Mesothelial cell of epicardium (in vitro differentiated cells): ENCODE measurements around the gene PITHD1. TPM values are rescaled to one million over a fixed set of nuclear protein-coding genes. Genes with fewer than 3 reads are reported as not detected.
"Not testable (repeated sequence)": the region's sequence is repeated elsewhere in the genome, so short reads cannot be mapped to it uniquely, and the experiment has no call there.

Experiments used
- DNase-seq, 2 experiments: peaks; one replicate each; pipeline ENCODE4 v3.0.0; 2021; ENCODE audit warnings: low spot score in 2 of 2; ENCODE audit not compliant: unreplicated experiment in 2 of 2
- H3K27ac Mint-ChIP-seq: 2 replicates; pipeline ENCODE4 v1.8.0; 2021; ENCODE audit warnings: mixed read lengths
- H3K27me3 Mint-ChIP-seq: 2 replicates; pipeline ENCODE4 v1.8.0; 2021; ENCODE audit warnings: low read depth, mixed read lengths
- H3K36me3 Mint-ChIP-seq: 2 replicates; pipeline ENCODE4 v1.8.0; 2021; ENCODE audit warnings: mixed read lengths
- H3K4me1 Mint-ChIP-seq: 2 replicates; pipeline ENCODE4 v1.8.0; 2021; ENCODE audit warnings: mixed read lengths
- H3K4me3 Mint-ChIP-seq: 2 replicates; pipeline ENCODE4 v1.8.0; 2021; ENCODE audit warnings: mild to moderate bottlenecking, moderate library complexity, mixed read lengths
- H3K9me3 Mint-ChIP-seq: 2 replicates; pipeline ENCODE4 v1.8.0; 2021; ENCODE audit warnings: mixed read lengths
- total RNA-seq: library from RNA; stranded (reverse); gene quantifications from 3 replicates; pipeline ENCODE4 v1.2.1, GENCODE V29; 2021
- TF ChIP-seq, protein P1 (sequence below): fragments of 200-600 bp; sonication (generic); IDR thresholded peaks from one replicate; pipeline ENCODE4 v1.5.0; 2021; ENCODE audit warnings: antibody characterized with exemption; ENCODE audit not compliant: unreplicated experiment

PITHD1 gene, protein sequence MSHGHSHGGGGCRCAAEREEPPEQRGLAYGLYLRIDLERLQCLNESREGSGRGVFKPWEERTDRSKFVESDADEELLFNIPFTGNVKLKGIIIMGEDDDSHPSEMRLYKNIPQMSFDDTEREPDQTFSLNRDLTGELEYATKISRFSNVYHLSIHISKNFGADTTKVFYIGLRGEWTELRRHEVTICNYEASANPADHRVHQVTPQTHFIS
- 52.1 to 53.9 TPM (median 52.7 TPM) in 3 replicates for total RNA-seq

DNA sequence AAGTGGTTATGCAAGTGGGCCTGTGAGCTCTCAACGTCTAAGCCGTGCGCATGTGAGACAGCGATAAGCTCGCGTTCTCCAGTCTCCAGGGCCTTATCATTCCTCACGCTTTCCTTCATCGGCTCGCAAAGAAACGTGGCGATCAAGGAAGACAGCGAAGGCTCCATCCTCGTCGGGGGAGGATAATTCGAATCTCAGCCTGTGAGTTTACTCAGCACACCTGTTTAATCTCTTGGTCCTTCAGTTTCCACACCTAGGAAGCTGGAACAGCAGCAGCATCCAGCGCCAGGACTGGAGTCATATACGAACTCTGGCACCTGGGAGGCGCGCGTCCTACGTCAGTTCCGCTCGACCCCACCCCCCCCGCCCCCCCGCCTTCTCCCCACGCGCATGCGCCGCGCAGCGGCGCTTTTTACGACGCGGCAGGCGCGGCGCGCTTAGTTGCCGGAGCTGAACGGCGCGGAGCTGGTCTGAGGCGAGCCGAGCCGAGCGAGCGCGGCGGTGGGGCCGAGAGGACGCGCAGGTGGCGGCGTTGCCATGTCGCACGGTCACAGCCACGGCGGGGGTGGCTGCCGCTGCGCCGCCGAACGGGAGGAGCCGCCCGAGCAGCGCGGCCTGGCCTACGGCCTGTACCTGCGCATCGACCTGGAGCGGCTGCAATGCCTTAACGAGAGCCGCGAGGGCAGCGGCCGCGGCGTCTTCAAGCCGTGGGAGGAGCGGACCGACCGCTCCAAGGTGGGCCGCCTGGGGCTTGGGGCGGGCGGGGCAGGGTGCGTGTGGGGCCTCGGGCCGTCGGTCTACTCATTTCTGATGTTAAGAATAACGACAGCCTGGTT lies at the start of gene PITHD1:
TSS of gene PITHD1 (plus strand) at position 440 of the 836 bp plus-strand sequence. CDS start at position 538, 98 bp downstream.
- Mint-ChIP-seq H3K36me3 (peaks cover 5% of the 10 kb centered on the region), H3K4me3 (peak within 1 kb of the TSS; percentile 87), H3K4me1 (peaks cover 29% of the 10 kb centered on the region), H3K27ac (peak within 1 kb of the TSS; percentile 99), H3K9me3 (no peaks in the 10 kb centered on the region), H3K27me3 (no peaks in the 10 kb centered on the region)
- peak; percentile 63 to 82 for DNase-seq
- TF ChIP-seq, protein P1, sequence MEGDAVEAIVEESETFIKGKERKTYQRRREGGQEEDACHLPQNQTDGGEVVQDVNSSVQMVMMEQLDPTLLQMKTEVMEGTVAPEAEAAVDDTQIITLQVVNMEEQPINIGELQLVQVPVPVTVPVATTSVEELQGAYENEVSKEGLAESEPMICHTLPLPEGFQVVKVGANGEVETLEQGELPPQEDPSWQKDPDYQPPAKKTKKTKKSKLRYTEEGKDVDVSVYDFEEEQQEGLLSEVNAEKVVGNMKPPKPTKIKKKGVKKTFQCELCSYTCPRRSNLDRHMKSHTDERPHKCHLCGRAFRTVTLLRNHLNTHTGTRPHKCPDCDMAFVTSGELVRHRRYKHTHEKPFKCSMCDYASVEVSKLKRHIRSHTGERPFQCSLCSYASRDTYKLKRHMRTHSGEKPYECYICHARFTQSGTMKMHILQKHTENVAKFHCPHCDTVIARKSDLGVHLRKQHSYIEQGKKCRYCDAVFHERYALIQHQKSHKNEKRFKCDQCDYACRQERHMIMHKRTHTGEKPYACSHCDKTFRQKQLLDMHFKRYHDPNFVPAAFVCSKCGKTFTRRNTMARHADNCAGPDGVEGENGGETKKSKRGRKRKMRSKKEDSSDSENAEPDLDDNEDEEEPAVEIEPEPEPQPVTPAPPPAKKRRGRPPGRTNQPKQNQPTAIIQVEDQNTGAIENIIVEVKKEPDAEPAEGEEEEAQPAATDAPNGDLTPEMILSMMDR, result no peak

DNA sequence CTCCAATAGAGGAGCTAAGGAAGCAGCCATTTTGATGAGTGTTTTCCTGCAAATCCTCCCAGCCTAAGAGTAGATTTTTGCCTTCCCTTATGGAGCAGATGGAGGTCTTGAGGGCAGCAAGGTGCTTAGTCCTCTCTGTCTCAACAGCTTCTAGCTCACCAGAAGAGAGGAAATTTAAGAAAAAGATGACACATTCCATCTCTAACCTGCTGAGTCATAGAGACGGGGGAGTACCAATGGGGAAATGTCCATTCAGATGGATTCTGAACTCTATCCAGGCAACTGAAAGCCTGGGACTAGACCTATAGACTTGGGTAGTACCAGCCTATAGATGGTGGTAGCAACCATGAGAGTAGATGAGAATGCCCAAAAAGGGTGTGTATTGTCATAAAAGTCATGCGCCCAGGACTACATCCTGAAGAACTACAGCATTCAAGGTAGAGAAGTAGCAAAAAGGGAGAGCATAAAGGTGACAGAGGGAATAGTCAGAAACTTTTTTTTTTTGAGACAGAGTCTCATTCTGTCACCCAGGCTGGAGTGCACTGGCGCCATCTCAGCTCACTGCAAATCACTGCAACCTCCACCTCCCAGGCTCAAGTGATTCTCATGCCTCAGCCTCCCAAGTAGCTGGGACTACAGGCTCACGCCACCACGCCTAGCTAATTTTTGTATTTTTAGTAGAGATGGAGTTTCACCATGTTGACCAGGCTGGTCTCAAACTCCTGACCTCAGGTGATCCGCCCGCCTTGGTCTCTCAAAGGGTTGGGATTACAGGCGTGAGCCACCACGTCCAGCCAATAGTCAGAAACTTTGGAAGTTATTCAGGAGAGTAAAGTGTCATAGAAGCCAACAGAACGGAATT lies 45.6 kb upstream of the PITHD1 start:
- TF ChIP-seq, protein P1, result no peak
- Mint-ChIP-seq H3K27ac (no peak overlapping the region), H3K4me3 (no peak overlapping the region), H3K36me3 (peaks cover 10% of the 10 kb centered on the region), H3K9me3 (no peaks in the 10 kb centered on the region), H3K27me3 (no peaks in the 10 kb centered on the region), H3K4me1 (no peaks in the 10 kb centered on the region)
- DNase-seq, result no peak

DNA sequence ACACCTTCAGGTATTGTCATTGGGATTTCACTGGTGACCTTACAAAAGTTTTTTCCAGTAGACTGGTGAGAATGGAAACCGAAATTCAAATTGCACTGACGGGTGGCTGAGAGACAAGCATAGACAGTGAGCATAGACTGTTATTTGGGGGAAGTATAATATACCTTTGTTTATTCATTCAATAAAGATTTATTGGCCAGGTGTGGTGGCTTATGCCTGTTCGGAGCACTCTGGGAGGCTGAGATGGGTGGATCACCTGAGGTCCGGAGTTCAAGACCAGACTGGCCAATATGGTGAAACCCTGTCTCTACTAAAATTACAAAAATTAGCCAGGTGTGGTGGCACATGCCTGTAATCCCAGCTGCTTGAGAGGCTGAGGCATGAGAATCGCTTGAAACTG lies 44.9 kb upstream of the PITHD1 start:
- H3K27me3 Mint-ChIP-seq, H3K4me3 Mint-ChIP-seq, DNase-seq, H3K9me3 Mint-ChIP-seq, H3K36me3 Mint-ChIP-seq, H3K4me1 Mint-ChIP-seq, H3K27ac Mint-ChIP-seq: not testable (repeated sequence)

DNA sequence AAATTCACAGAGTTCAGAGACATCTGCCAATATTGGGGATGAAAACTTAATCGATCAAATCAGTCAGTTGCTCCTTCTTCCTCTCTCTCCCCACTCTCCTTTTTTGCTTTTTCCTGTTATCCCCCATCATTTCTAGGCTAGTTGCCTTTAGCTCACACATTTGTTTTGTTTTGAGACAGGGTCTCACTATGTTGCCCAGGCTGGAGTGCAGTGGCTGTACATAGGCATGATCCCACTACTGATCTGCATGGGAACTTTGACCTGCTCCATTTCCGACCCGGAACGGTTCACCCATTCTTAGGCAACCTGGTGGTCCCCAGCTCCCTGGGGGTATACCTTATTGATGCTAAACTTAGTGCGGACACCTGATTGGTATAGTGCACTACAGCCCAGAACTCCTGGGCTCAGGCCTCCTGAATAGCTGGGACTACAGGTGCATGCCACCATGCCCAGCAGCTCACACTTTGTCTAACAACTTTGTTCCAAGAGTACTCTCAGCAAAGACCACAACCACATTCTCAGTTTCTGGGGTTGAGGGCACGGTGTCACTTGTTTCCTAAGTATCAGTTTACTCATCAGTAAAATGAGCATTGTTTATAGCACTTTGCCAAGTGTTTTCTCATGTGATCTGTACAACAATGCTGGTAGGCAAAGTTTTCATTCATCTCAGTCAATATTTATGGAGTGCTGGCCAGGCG lies 41.6 kb upstream of the PITHD1 start:
- H3K9me3 Mint-ChIP-seq, result no peaks in the 10 kb centered on the region
- no peaks in the 10 kb centered on the region for H3K27me3 Mint-ChIP-seq
- peaks cover 10% of the 10 kb centered on the region for H3K36me3 Mint-ChIP-seq
- TF ChIP-seq, protein P1, result no peak
- no peaks in the 10 kb centered on the region for H3K4me1 Mint-ChIP-seq
- no peak overlapping the region for H3K27ac Mint-ChIP-seq
- no peak for DNase-seq
- H3K4me3 Mint-ChIP-seq, result no peak overlapping the region

DNA sequence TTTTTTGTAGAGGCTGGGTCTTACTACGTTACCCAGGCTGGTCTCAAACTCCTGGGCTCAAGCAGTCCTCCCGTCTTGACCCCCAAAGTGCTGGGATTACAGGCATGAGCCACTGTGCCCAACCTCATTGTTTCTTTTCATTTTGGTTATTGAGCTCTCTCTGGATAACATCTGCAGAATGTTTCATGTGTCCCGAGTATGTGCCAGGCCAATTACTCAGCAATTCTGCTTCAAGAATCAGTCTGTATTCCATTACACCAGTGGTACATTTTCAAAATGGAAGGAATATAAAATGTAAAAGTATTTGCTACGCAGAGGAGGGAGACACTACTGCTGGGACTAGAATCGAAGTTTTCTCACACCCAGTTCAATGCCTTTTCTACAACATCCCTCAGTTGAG lies 36.6 kb upstream of the PITHD1 start:
- TF ChIP-seq, protein P1, result no peak
- H3K4me3 Mint-ChIP-seq, result peak overlapping the region; percentile 83
- no peaks in the 10 kb centered on the region for H3K9me3 Mint-ChIP-seq
- no peaks in the 10 kb centered on the region for H3K27me3 Mint-ChIP-seq
- no peaks in the 10 kb centered on the region for H3K36me3 Mint-ChIP-seq
- peaks cover 26% of the 10 kb centered on the region for H3K4me1 Mint-ChIP-seq
- H3K27ac Mint-ChIP-seq, result no peak overlapping the region
- no peak for DNase-seq
